Neural progenitor cell (in vitro differentiated cells): ENCODE measurements around the gene GTPBP3. TPM values are rescaled to one million over a fixed set of nuclear protein-coding genes. Genes with fewer than 3 reads are reported as not detected.

Experiments used
- DNase-seq: peaks from one replicate; pipeline ENCODE4 v3.0.0-alpha.2; 2016; ENCODE audit warnings: low spot score
- H2AFZ ChIP-seq: fragments of 200-600 bp; sonication (generic); replicated peaks from 2 replicates; pipeline ENCODE4 v1.6.1; 2016; ENCODE audit warnings: antibody characterized with exemption
- H3F3A ChIP-seq: fragments of 200-600 bp; sonication (generic); 2 replicates; pipeline ENCODE4 v1.6.1; 2016; ENCODE audit warnings: antibody characterized with exemption, low read depth
- H3K27ac ChIP-seq: fragments of 200-600 bp; sonication (generic); 2 replicates; pipeline ENCODE4 v1.5.1; 2016; ENCODE audit warnings: mild to moderate bottlenecking
- H3K27me3 ChIP-seq: fragments of 200-600 bp; sonication (generic); 2 replicates; pipeline ENCODE4 v1.6.1; 2016; ENCODE audit warnings: mild to moderate bottlenecking, moderate library complexity
- H3K36me3 ChIP-seq: fragments of 200-600 bp; sonication (generic); 2 replicates; pipeline ENCODE4 v1.5.1; 2016
- H3K4me1 ChIP-seq: fragments of 200-600 bp; sonication (generic); 2 replicates; pipeline ENCODE4 v1.6.1; 2016; ENCODE audit warnings: mixed run types
- H3K4me2 ChIP-seq: fragments of 200-600 bp; sonication (generic); 2 replicates; pipeline ENCODE4 v1.6.1; 2016
- H3K4me3 ChIP-seq: fragments of 200-600 bp; sonication (generic); 2 replicates; pipeline ENCODE4 v1.5.1; 2016
- H3K79me2 ChIP-seq: fragments of 200-600 bp; sonication (generic); 2 replicates; pipeline ENCODE4 v1.6.1; 2016; ENCODE audit warnings: low read depth
- H3K9ac ChIP-seq: fragments of 200-600 bp; sonication (generic); 2 replicates; pipeline ENCODE4 v1.6.1; 2016
- H3K9me3 ChIP-seq: fragments of 200-600 bp; sonication (generic); 2 replicates; pipeline ENCODE4 v1.5.1; 2016; ENCODE audit warnings: low read depth
- H4K20me1 ChIP-seq: fragments of 200-600 bp; sonication (generic); 2 replicates; pipeline ENCODE4 v1.6.1; 2016; ENCODE audit warnings: low read depth
- H3K27ac Mint-ChIP-seq: 3 replicates; pipeline ENCODE4 v1.8.0; 2021; ENCODE audit warnings: mixed read lengths
- H3K27me3 Mint-ChIP-seq: 2 replicates; pipeline ENCODE4 v1.8.0; 2022; ENCODE audit warnings: low read depth, mild to moderate bottlenecking, inconsistent platforms, moderate library complexity, mixed read lengths; ENCODE audit not compliant: insufficient read depth
- H3K36me3 Mint-ChIP-seq: 3 replicates; pipeline ENCODE4 v1.8.0; 2021; ENCODE audit warnings: mixed read lengths
- H3K4me1 Mint-ChIP-seq: 3 replicates; pipeline ENCODE4 v1.8.0; 2021; ENCODE audit warnings: mixed read lengths
- H3K4me3 Mint-ChIP-seq: 3 replicates; pipeline ENCODE4 v1.8.0; 2021; ENCODE audit warnings: mild to moderate bottlenecking, moderate library complexity, mixed read lengths
- H3K9me3 Mint-ChIP-seq: 3 replicates; pipeline ENCODE4 v1.8.0; 2020; ENCODE audit warnings: mixed read lengths
- EZH2 ChIP-seq: fragments of 200-600 bp; sonication (generic); IDR thresholded peaks from 2 replicates; pipeline ENCODE4 v1.6.1; 2017; ENCODE audit warnings: antibody characterized with exemption, mild to moderate bottlenecking, moderate library complexity
- EZH2phosphoT487 ChIP-seq: fragments of 200-600 bp; sonication (generic); IDR thresholded peaks from 2 replicates; pipeline ENCODE4 v1.6.1; 2017; ENCODE audit warnings: antibody characterized with exemption
- total RNA-seq: library from RNA; depleted of rRNA; stranded (reverse); fragments of >200 nt; gene quantifications from 2 replicates; pipeline ENCODE4 v1.2.3, GENCODE V29; 2015; ENCODE audit warnings: low replicate concordance
- TF ChIP-seq, protein P1 (sequence below): fragments of 200-600 bp; sonication (generic); IDR thresholded peaks from 2 replicates; pipeline ENCODE4 v1.5.1; 2017; ENCODE audit warnings: antibody characterized with exemption, mild to moderate bottlenecking

The GTPBP3 gene
- total RNA-seq, 1 donor from 2014 or later, result 13.2 TPM

DNA sequence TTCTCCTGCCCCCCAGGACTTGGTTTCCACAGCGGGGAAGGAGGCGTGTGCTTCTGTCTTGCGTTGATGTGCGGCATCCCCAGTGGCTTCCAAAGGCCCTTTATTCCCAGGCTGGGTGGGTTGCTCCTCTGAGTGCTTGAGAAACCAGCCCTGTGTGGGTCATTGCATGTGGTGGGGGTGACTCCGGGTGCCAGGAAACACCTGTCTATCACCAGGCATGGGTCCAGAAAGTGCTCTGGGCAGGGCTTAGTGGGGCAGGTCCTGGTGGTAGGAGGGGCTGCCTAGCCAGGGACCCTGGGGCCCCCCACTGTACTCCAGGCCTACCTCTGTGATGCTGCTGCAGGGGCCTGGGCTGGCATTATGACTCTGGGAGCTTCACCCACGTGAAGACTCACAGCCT, 18.4 kb upstream of the GTPBP3 start:
- no peaks in the 10 kb centered on the region for H3K36me3 ChIP-seq
- H3K27me3 ChIP-seq, result no peaks in the 10 kb centered on the region
- H4K20me1 ChIP-seq, result peaks cover 5% of the 10 kb centered on the region
- no peak overlapping the region for H3K9ac ChIP-seq
- Mint-ChIP-seq H3K9me3 (no peaks in the 10 kb centered on the region), H3K36me3 (peaks cover 12% of the 10 kb centered on the region), H3K27me3 (peaks cover 4% of the 10 kb centered on the region), H3K4me1 (no peaks in the 10 kb centered on the region), H3K4me3 (no peak overlapping the region), H3K27ac (no peak overlapping the region)
- H3K4me1 ChIP-seq, result no peaks in the 10 kb centered on the region
- TF ChIP-seq, protein P1, sequence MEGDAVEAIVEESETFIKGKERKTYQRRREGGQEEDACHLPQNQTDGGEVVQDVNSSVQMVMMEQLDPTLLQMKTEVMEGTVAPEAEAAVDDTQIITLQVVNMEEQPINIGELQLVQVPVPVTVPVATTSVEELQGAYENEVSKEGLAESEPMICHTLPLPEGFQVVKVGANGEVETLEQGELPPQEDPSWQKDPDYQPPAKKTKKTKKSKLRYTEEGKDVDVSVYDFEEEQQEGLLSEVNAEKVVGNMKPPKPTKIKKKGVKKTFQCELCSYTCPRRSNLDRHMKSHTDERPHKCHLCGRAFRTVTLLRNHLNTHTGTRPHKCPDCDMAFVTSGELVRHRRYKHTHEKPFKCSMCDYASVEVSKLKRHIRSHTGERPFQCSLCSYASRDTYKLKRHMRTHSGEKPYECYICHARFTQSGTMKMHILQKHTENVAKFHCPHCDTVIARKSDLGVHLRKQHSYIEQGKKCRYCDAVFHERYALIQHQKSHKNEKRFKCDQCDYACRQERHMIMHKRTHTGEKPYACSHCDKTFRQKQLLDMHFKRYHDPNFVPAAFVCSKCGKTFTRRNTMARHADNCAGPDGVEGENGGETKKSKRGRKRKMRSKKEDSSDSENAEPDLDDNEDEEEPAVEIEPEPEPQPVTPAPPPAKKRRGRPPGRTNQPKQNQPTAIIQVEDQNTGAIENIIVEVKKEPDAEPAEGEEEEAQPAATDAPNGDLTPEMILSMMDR, result no peak
- H3F3A ChIP-seq, result peaks cover 7% of the 10 kb centered on the region
- H3K27ac ChIP-seq, result no peak overlapping the region
- H3K4me2 ChIP-seq, result no peak overlapping the region
- H3K79me2 ChIP-seq, result no peaks in the 10 kb centered on the region
- no peak overlapping the region for H2AFZ ChIP-seq
- no peak overlapping the region for H3K4me3 ChIP-seq
- no peaks in the 10 kb centered on the region for H3K9me3 ChIP-seq
- no peak for DNase-seq

DNA sequence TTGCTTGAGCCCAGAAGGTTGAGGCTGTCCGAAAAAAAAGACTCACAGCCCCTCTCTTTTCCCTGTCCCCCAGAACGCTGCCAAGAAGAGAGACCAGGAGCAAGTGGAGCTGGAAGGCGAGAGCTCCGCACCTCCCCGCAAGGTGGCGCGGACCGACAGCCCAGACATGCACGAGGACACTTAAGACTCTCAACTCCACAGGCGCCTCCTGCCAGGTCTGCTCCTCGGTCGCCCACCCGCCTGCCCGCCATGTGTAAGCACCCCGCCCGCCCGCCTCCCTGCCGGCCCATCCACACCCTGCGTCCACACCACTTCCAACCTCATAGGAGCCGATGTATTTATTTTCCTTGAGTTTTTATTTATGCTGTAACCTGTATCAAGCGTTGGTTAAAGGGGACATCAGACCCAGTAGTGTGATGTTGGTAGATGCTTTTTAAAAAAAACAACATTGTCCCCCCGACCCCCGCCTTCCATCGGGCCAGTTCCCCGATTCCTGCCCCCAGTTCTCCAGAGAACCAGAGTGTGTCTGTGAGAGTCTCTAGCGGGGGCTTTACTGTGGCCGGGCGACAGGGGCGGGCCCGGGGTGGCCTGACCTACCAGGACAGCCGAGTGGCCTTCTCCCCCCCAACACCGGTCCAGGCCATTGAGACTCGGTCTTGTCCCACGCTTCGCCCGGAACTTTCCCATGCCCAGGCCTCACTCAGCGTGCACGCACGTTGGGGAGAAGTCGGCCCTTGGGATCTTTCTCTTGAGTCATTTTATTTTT, 17.7 kb upstream of the GTPBP3 start:
- Histone ChIP-seq H3K9me3 (no peaks in the 10 kb centered on the region), H3K79me2 (no peaks in the 10 kb centered on the region), H3K9ac (no peak overlapping the region), H3F3A (peaks cover 7% of the 10 kb centered on the region), H3K27ac (no peak overlapping the region), H3K4me3 (no peak overlapping the region), H3K4me1 (no peaks in the 10 kb centered on the region), H3K27me3 (no peaks in the 10 kb centered on the region), H4K20me1 (peaks cover 6% of the 10 kb centered on the region), H3K4me2 (no peak overlapping the region), H3K36me3 (no peaks in the 10 kb centered on the region), H2AFZ (no peak overlapping the region)
- Mint-ChIP-seq H3K27ac (peak overlapping the region; percentile 40), H3K4me1 (no peaks in the 10 kb centered on the region), H3K4me3 (no peak overlapping the region), H3K9me3 (no peaks in the 10 kb centered on the region), H3K27me3 (peaks cover 4% of the 10 kb centered on the region), H3K36me3 (peaks cover 12% of the 10 kb centered on the region)
- no peak for DNase-seq
- TF ChIP-seq EZH2, result no peak
- TF ChIP-seq EZH2phosphoT487, result no peak
- TF ChIP-seq, protein P1, result no peak

DNA sequence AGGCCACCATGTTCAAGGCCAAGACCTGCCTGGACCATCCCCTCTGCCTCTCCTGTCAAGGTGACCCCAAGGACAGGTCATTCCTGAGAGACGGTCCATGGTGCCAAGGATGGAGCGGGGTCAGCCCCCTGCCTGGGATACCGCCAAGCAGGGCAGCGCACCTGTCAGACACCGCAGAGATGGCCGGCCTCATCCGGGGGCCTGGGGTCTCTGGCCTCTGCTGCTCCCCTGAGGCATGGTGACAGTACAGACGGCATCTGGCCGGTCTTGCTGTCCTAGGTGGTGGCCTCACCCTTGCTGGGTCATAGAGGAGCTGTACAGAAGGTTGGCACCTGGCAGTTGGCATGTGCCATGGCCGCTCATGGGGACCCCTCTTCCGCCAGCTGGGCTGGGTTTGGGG, 16.9 kb upstream of the GTPBP3 start:
- Histone ChIP-seq H3K36me3 (no peaks in the 10 kb centered on the region), H2AFZ (no peak overlapping the region), H4K20me1 (peaks cover 6% of the 10 kb centered on the region), H3K27me3 (no peaks in the 10 kb centered on the region), H3F3A (peaks cover 7% of the 10 kb centered on the region), H3K4me3 (no peak overlapping the region), H3K79me2 (no peaks in the 10 kb centered on the region), H3K4me2 (no peak overlapping the region), H3K4me1 (no peaks in the 10 kb centered on the region), H3K27ac (no peak overlapping the region), H3K9me3 (no peaks in the 10 kb centered on the region), H3K9ac (no peak overlapping the region)
- H3K4me1 Mint-ChIP-seq, result no peaks in the 10 kb centered on the region
- H3K9me3 Mint-ChIP-seq, result no peaks in the 10 kb centered on the region
- H3K4me3 Mint-ChIP-seq, result no peak overlapping the region
- H3K27ac Mint-ChIP-seq, result no peak overlapping the region
- H3K27me3 Mint-ChIP-seq, result peaks cover 4% of the 10 kb centered on the region
- TF ChIP-seq EZH2phosphoT487, result no peak
- no peak for TF ChIP-seq EZH2
- TF ChIP-seq, protein P1, result no peak
- no peak for DNase-seq
- peaks cover 10% of the 10 kb centered on the region for H3K36me3 Mint-ChIP-seq
